ENCODE results near the gene SLC25A47. TPM values are rescaled to one million over a fixed set of nuclear protein-coding genes. Genes with fewer than 3 reads are reported as not detected.

SLC25A47 gene
- total RNA-seq, 2 donors from 2014 or later, result not detected

DNA sequence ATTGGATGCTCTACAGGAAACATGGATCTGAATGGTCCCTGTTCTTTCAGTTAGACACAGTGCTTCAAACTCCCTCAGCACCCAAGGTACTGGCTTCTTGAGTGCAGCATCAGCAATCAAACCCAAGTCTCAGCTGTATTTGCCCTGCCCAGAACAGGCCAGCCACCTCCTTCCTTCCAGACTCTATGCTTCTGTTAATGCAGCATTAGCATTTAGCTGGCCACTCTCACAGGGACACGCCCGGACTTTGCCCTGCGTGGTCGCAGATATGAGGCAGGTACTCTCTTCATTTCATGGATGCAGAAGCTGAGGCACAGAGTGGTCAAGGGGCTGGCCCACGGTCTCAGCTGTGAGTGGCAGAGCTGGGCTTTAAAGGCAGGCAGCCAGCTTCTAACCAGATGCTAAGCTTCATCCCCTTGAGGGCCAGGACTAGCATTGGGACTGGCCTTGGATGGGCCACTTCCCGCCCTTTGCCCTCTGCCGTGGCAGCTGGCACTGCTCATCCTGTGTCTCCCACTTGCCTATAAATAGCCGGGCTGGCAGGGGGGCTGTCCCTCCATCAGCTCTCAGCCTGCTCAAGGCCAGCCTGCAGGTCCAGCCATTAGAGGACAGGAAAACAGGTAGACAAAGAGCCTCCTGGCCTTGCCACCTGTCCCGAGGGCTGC is 1.5 kb upstream of the SLC25A47 start:
- no peak overlapping the region for H3K4me3 ChIP-seq
- H3K36me3 ChIP-seq, result no peaks in the 10 kb centered on the region
- H3K9me3 ChIP-seq, result no peaks in the 10 kb centered on the region
- no peak for DNase-seq (ENCODE audit: low spot score)
- TF ChIP-seq, protein P1, sequence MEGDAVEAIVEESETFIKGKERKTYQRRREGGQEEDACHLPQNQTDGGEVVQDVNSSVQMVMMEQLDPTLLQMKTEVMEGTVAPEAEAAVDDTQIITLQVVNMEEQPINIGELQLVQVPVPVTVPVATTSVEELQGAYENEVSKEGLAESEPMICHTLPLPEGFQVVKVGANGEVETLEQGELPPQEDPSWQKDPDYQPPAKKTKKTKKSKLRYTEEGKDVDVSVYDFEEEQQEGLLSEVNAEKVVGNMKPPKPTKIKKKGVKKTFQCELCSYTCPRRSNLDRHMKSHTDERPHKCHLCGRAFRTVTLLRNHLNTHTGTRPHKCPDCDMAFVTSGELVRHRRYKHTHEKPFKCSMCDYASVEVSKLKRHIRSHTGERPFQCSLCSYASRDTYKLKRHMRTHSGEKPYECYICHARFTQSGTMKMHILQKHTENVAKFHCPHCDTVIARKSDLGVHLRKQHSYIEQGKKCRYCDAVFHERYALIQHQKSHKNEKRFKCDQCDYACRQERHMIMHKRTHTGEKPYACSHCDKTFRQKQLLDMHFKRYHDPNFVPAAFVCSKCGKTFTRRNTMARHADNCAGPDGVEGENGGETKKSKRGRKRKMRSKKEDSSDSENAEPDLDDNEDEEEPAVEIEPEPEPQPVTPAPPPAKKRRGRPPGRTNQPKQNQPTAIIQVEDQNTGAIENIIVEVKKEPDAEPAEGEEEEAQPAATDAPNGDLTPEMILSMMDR (IDR thresholded peaks at IDR 0.05), result no peak
- H3K27me3 ChIP-seq, result no peaks in the 10 kb centered on the region
- peaks cover 0 to 5% of the 10 kb centered on the region in 2 donors for H3K4me1 ChIP-seq
- no peak overlapping the region for H3K27ac ChIP-seq

DNA sequence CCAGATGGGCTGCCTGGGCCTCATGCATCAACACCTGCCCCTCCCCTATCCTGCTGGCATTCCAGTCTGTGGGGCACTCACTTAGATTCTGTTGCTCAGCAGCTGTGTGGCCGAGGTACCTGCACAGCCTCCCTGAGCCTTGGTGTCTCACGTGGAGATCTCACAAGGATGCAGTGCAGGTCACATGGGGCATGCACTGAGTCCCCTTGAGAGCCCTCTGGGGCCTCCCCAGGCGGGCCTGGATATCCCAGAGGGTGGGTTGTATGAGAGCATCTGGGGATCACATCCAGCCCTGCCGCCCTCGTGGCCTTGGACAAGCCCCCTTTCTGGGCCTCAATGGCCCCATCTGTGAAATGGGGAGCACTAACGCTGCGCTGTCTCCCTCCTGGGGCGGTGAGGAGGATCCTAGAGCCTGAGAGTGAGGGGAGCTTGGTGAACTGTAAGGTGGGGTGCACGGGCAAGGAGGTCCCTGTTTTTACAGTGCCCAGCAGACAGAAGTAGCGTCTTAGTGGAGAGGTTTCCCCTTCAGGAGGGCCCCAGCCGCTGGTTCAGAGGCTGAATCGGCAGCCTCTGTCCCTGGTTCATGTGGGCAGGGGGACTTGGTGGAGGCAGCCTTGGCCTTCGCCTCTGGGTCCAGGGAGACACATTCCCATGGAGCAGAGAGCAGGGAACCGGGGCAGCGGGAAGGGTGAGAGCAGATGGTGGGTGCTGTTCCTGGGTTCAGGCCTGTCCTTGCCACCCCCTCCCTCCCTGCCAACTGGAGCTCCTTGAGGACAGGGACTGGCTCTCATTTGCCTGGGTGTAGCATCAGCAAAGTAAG is 791 bp upstream of the SLC25A47 start:
- TF ChIP-seq, protein P1 (IDR thresholded peaks at IDR 0.05), result no peak
- Histone ChIP-seq H3K27me3 (no peaks in the 10 kb centered on the region), H3K27ac (no peak overlapping the region), H3K4me1 (peaks cover 0 to 5% of the 10 kb centered on the region in 2 donors), H3K4me3 (no peak overlapping the region), H3K9me3 (no peaks in the 10 kb centered on the region), H3K36me3 (no peaks in the 10 kb centered on the region)
- DNase-seq (ENCODE audit: low spot score), result no peak

DNA sequence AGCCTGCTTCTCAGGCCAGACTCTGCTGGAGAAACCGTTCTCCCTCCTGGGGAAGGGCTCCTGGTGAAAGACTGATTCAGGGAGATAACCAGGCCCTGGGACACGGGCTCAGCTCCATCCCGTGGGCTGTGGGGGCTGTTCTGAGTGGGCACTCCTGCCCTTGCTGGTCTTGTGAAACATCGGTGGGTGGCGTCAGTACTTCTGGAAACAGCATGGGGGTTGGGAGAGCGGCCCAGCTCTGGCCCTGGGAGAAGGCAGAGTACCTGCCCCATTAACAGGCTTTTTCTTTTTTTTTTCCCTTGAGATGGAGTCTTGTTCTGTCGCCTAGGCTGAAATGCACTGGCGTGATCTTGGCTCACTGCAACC is 786 bp downstream of the SLC25A47 start:
- Histone ChIP-seq H3K4me1 (no peaks in the 10 kb centered on the region), H3K9me3 (no peaks in the 10 kb centered on the region), H3K27ac (no peak overlapping the region), H3K36me3 (no peaks in the 10 kb centered on the region), H3K4me3 (no peak overlapping the region), H3K27me3 (no peaks in the 10 kb centered on the region)
- TF ChIP-seq, protein P1 (IDR thresholded peaks at IDR 0.05), result no peak
- no peak for DNase-seq (ENCODE audit: low spot score)

DNA sequence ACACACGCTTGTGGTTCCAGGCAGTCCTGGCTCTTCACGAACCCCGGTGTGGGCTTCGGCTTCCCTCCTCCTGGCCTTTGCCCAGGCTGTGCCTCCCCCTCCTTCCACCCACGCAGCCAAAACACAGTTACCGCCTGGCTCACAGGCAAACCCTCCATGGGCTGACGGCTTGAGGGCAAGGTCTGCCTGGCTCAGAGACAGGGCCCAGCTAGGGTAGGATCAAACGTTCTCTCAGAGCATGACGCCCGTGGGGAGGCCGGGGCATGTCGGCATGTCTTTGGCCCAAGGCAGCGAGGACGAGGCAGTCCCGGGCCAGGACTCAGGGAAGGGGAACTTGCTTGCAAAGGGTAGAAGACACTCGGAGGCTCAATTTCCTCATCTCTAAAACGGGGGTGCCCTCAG is 2.1 kb downstream of the SLC25A47 start:
- no peaks in the 10 kb centered on the region for H3K27me3 ChIP-seq
- no peak overlapping the region for H3K4me3 ChIP-seq
- no peaks in the 10 kb centered on the region for H3K36me3 ChIP-seq
- DNase-seq (ENCODE audit: low spot score), result no peak
- H3K9me3 ChIP-seq, result no peaks in the 10 kb centered on the region
- H3K27ac ChIP-seq, result no peak overlapping the region
- no peaks in the 10 kb centered on the region for H3K4me1 ChIP-seq
- TF ChIP-seq, protein P1 (IDR thresholded peaks at IDR 0.05), result no peak

DNA sequence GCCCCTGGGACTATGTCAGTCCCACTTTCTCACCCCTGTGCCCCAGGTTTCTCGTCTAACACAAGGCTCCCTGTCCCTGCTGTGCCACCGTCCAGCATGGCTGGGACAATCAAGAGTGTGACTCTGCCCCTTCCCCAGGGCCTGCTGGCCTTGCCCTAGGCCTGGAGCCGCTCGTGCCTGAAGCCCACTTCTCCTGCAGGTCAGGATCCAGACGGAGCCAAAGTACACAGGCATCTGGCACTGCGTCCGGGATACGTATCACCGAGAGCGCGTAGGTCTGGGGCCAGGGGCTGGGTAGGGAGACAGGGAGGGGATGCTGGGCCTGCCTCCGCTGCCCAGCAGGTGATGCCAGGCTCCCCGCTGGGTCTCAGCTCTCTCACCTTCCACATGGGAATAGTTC is 2.8 kb downstream of the SLC25A47 start:
- Histone ChIP-seq H3K4me3 (no peak overlapping the region), H3K27me3 (no peaks in the 10 kb centered on the region), H3K36me3 (no peaks in the 10 kb centered on the region), H3K9me3 (no peaks in the 10 kb centered on the region), H3K4me1 (no peaks in the 10 kb centered on the region), H3K27ac (no peak overlapping the region)
- no peak for DNase-seq (ENCODE audit: low spot score)
- TF ChIP-seq, protein P1 (IDR thresholded peaks at IDR 0.05), result no peak

Data from right atrium auricular region (tissue), 2 donors.